ENCODE data around the gene CBARP. TPM values are rescaled to one million over a fixed set of nuclear protein-coding genes. Genes with fewer than 3 reads are reported as not detected.

The CBARP gene
- total RNA-seq (2022; extraction: Qiagen RNA extraction): 2.7 to 5.1 TPM (median 4.3 TPM) in 5 replicates

GRCh38 chr19:1237754-1238368 is at the start of gene CBARP:
CBARP (minus strand) TSS chr19:1238005; CDS start chr19:1236100, 1,905 bp downstream.

GRCh38 chr19:1285737-1286360 is 48.0 kb upstream of the CBARP start, which contains the start of gene EFNA2:
EFNA2 (plus strand) TSS chr19:1285873; CDS start chr19:1286169, 296 bp downstream.

GRCh38 chr19:1275260-1275975 is 37.6 kb upstream of the CBARP start, which contains the start of gene FAM174C:
FAM174C (plus strand) TSS chr19:1275530; CDS start chr19:1275550, 20 bp downstream.

GRCh38 chr19:1269065-1269477 is 31.3 kb upstream of the CBARP start, which contains the start of gene CIRBP:
CIRBP (plus strand) TSS chr19:1269332; CDS start chr19:1270934, 1,602 bp downstream.

GRCh38 chr19:1248139-1248785 is 10.5 kb upstream of the CBARP start, which contains the start of gene MIDN:
MIDN (plus strand) TSS chr19:1248583; CDS start chr19:1250297, 1,714 bp downstream.

GRCh38 chr19:1241417-1242095 is 3.8 kb upstream of the CBARP start, which contains the start of gene ATP5F1D:
ATP5F1D (plus strand) TSS chr19:1241751; CDS start chr19:1241851, 100 bp downstream.

GRCh38 chr19:1205114-1206099 is 32.4 kb downstream of the CBARP start, which contains the start of gene STK11:
STK11 (plus strand) TSS chr19:1205778; CDS start chr19:1206914, 1,136 bp downstream.

Other genes starting within 250 kb of the CBARP start
- gene GRIN3B, start 237.6 kb downstream of the CBARP start, total RNA-seq (2022; extraction: Qiagen RNA extraction): 2.5 to 3.5 TPM (median 3.2 TPM) in 5 replicates
- 80.7 to 142 TPM (median 126 TPM) in 5 replicates for gene TMEM259, start 216.9 kb downstream of the CBARP start, total RNA-seq (2022; extraction: Qiagen RNA extraction)
- gene RNU6-2, start 216.5 kb downstream of the CBARP start, total RNA-seq (2022; extraction: Qiagen RNA extraction): not detected in 5 replicates
- gene CNN2, start 211.4 kb downstream of the CBARP start, total RNA-seq (2022; extraction: Qiagen RNA extraction): 77.2 to 98.9 TPM (median 91.0 TPM) in 5 replicates
- gene ABCA7, start 197.9 kb downstream of the CBARP start, total RNA-seq (2022; extraction: Qiagen RNA extraction): 13.3 to 21.7 TPM (median 16.4 TPM) in 5 replicates
- gene ARHGAP45, start 170.8 kb downstream of the CBARP start, total RNA-seq (2022; extraction: Qiagen RNA extraction): 2.8 to 5.5 TPM (median 5.4 TPM) in 5 replicates
- 193 to 258 TPM (median 237 TPM) in 5 replicates for gene POLR2E, start 142.6 kb downstream of the CBARP start, total RNA-seq (2022; extraction: Qiagen RNA extraction)
- gene GPX4, start 134.0 kb downstream of the CBARP start, total RNA-seq (2022; extraction: Qiagen RNA extraction): 415 to 542 TPM (median 517 TPM) in 5 replicates
- 22.2 to 34.9 TPM (median 32.9 TPM) in 5 replicates for gene SBNO2, start 63.7 kb downstream of the CBARP start, total RNA-seq (2022; extraction: Qiagen RNA extraction)
- 32.1 to 38.5 TPM (median 36.4 TPM) in 5 replicates for gene STK11, start 32.2 kb downstream of the CBARP start, total RNA-seq (2022; extraction: Qiagen RNA extraction)
- 80.5 to 189 TPM (median 176 TPM) in 5 replicates for gene ATP5F1D, start 3.7 kb upstream of the CBARP start, total RNA-seq (2022; extraction: Qiagen RNA extraction)
- 50.1 to 57.1 TPM (median 55.1 TPM) in 5 replicates for gene MIDN, start 10.6 kb upstream of the CBARP start, total RNA-seq (2022; extraction: Qiagen RNA extraction)
- gene CIRBP, start 31.3 kb upstream of the CBARP start, total RNA-seq (2022; extraction: Qiagen RNA extraction): 92.3 to 213 TPM (median 104 TPM) in 5 replicates
- 45.2 to 91.9 TPM (median 83.0 TPM) in 5 replicates for gene FAM174C, start 37.5 kb upstream of the CBARP start, total RNA-seq (2022; extraction: Qiagen RNA extraction)
- gene EFNA2, start 47.9 kb upstream of the CBARP start, total RNA-seq (2022; extraction: Qiagen RNA extraction): 1.2 to 2.5 TPM (median 2.3 TPM) in 5 replicates
- 69.7 to 83.5 TPM (median 81.4 TPM) in 5 replicates for gene NDUFS7, start 145.9 kb upstream of the CBARP start, total RNA-seq (2022; extraction: Qiagen RNA extraction)
- gene GAMT, start 163.5 kb upstream of the CBARP start, total RNA-seq (2022; extraction: Qiagen RNA extraction): 26.6 to 46.5 TPM (median 44.9 TPM) in 5 replicates
- 75.0 to 102 TPM (median 94.7 TPM) in 5 replicates for gene DAZAP1, start 169.6 kb upstream of the CBARP start, total RNA-seq (2022; extraction: Qiagen RNA extraction)
- 1,460 to 2,135 TPM (median 1,895 TPM) in 5 replicates for gene RPS15, start 200.4 kb upstream of the CBARP start, total RNA-seq (2022; extraction: Qiagen RNA extraction)
- gene APC2, start 212.1 kb upstream of the CBARP start, total RNA-seq (2022; extraction: Qiagen RNA extraction): 1.1 to 2.3 TPM (median 1.8 TPM) in 5 replicates
- 10.6 to 18.4 TPM (median 17.5 TPM) in 5 replicates for gene C19orf25, start 241.2 kb upstream of the CBARP start, total RNA-seq (2022; extraction: Qiagen RNA extraction)